Keratinocyte (primary cell): ENCODE results near the gene COL6A5.

ENCODE experiments used
- CTCF ChIP-seq, 3 experiments: IDR thresholded peaks in 1 of 3; conservative IDR thresholded peaks in 1 of 3; optimal IDR thresholded peaks in 1 of 3; 2 replicates in 2 of 3; 3 replicates in 1 of 3; pipeline versions ENCODE3 to v1.5.1; 2011; ENCODE audit warnings: low read length in 3 of 3, mild to moderate bottlenecking in 3 of 3, moderate library complexity in 2 of 3, control low read depth in 1 of 3, inconsistent platforms in 1 of 3; ENCODE audit not compliant: insufficient read depth in 2 of 3; ENCODE audit errors: extremely low read depth in 1 of 3
- EZH2 ChIP-seq: IDR thresholded peaks from one replicate; pipeline ENCODE4 v1.6.1; 2012; ENCODE audit warnings: inconsistent platforms, mild to moderate bottlenecking, low read length, moderate library complexity

- TF ChIP-seq CTCF (optimal IDR thresholded peaks at IDR 0.05 in 1 of 3, IDR thresholded peaks at IDR 0.05 in 1 of 3, conservative IDR thresholded peaks at IDR 0.05 in 1 of 3; ENCODE audit: extremely low read depth in 1 of 3, insufficient read depth in 2 of 3, low read length in 3 of 3) (no peak), EZH2 (no peak)
Observed at GRCh38 chr3:130457671-130458070, 112.2 kb downstream of the COL6A5 start.
